Lower lobe of right lung (tissue), 2 donors: ENCODE results near the gene TAS1R1. TPM values are rescaled to one million over a fixed set of nuclear protein-coding genes. Genes with fewer than 3 reads are reported as not detected.
A peak's percentile ranks its signal among the peaks of the same experiment; 100 is the strongest.
"Not testable (repeated sequence)": the region's sequence is repeated elsewhere in the genome, so short reads cannot be mapped to it uniquely, and the experiment has no call there.

Experiments
- ATAC-seq, 2 donors: fragments of 200-7000 bp; cut with Tn5 transposase; one replicate each; pipeline ENCODE4 v1.9.1; 2020 to 2022; ENCODE audit warnings: mild to moderate bottlenecking in 2 of 2, moderate library complexity in 2 of 2
- DNase-seq: peaks from one replicate; pipeline ENCODE4 v3.0.0-alpha.2; 2020
- H3K27ac ChIP-seq: fragments of 200-600 bp; one replicate; pipeline ENCODE4 v1.8.0; 2022
- H3K27me3 ChIP-seq: fragments of 200-600 bp; one replicate; pipeline ENCODE4 v1.8.0; 2022; ENCODE audit warnings: low read depth
- H3K36me3 ChIP-seq: fragments of 200-600 bp; one replicate; pipeline ENCODE4 v1.8.0; 2022; ENCODE audit warnings: mild to moderate bottlenecking
- H3K4me1 ChIP-seq: fragments of 200-600 bp; one replicate; pipeline ENCODE4 v1.8.0; 2022
- H3K4me3 ChIP-seq: fragments of 200-600 bp; one replicate; pipeline ENCODE4 v1.8.0; 2022; ENCODE audit warnings: mild to moderate bottlenecking
- H3K9me3 ChIP-seq: fragments of 200-600 bp; one replicate; pipeline ENCODE4 v1.8.0; 2022
- intact Hi-C: fragments of 100-400 bp; cut with DNase I; formaldehyde crosslinking; loops from one replicate; pipeline ENCODE4 v1.11.0; 2022
- total RNA-seq: library from RNA; stranded (reverse); fragmentation: NEBNext Ultra II Directional; extraction: Animal tissue kit (Norgen Biotek cat#: 25700); gene quantifications from one replicate; pipeline ENCODE4 v1.2.1, GENCODE V29; 2021
- TF ChIP-seq, protein P1 (sequence below): fragments of 200-600 bp; IDR thresholded peaks from one replicate; pipeline ENCODE4 v1.8.0; 2022; ENCODE audit warnings: antibody characterized with exemption, mild to moderate bottlenecking
- donor health status: DM: no; HTN: yes; CAD: no; lungs with severe emphysema.

The TAS1R1 gene
- total RNA-seq, 1 donor from 2014 or later, result 0.27 TPM

DNA sequence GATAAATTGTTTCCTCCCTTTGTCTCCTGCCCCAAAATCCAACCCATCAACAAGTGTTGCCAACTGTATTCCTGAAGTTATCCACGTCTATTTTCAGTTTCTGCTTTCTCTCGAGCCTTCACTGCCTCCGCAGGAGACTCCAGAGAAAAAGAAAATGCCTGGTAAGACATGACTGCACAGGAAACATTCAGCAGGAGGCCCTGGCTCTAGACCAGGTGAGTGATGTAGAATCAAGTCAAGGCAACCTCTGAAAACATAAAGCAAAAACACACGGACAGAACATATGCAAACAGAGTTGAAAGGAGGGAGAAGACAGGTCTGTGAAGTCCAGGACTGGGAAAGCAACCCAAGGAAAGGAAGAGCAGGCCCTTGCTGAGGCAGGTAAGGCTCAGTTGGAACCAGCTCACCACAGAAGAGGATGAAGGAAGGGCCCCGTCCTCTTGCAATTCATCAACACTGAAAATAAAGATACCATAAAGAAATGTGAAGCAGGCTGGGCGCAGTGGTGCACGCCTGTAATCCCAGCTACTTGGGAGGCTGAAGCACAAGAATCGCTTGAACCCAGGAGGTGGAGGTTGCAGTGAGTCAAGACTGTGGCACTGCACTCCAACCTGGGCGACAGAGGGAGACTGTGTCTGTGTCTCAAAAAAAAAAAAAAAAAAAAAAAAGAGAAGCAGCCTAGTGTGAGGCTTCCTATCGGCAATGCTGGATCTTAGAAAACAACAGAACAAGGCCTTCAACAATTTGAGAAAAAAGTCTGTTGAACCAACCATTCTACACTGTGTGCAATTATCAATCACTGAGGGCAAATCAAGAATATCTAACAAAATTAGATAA is 9.6 kb upstream of the TAS1R1 start:
- intact Hi-C loops, result no loop called here
- Histone ChIP-seq H3K4me3 (no peak overlapping the region), H3K27me3 (no peaks in the 10 kb centered on the region), H3K9me3 (no peaks in the 10 kb centered on the region), H3K36me3 (peaks cover 95% of the 10 kb centered on the region), H3K27ac (no peak overlapping the region), H3K4me1 (peaks cover 15% of the 10 kb centered on the region)
- DNase-seq (no peak), ATAC-seq (no peak)
- TF ChIP-seq, protein P1, sequence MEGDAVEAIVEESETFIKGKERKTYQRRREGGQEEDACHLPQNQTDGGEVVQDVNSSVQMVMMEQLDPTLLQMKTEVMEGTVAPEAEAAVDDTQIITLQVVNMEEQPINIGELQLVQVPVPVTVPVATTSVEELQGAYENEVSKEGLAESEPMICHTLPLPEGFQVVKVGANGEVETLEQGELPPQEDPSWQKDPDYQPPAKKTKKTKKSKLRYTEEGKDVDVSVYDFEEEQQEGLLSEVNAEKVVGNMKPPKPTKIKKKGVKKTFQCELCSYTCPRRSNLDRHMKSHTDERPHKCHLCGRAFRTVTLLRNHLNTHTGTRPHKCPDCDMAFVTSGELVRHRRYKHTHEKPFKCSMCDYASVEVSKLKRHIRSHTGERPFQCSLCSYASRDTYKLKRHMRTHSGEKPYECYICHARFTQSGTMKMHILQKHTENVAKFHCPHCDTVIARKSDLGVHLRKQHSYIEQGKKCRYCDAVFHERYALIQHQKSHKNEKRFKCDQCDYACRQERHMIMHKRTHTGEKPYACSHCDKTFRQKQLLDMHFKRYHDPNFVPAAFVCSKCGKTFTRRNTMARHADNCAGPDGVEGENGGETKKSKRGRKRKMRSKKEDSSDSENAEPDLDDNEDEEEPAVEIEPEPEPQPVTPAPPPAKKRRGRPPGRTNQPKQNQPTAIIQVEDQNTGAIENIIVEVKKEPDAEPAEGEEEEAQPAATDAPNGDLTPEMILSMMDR, result no peak

DNA sequence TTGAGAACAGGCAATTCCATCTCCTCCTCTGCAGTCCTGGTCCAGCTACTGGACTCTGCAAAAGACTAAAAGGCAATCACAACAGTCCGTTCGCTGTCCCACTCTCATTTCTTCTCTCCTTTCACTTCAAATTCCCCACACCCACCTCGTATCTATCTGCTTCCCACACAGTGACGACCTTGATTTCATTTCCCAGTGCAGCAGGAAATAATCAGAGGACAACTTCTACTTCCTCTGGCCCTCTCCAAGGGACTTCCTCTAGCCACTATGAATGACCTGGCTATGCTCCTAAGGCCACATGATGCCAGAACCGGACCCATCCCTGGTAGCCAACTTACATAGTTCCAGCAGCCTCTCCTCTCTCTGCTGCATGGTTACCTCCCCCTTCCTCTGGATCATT is 8.8 kb upstream of the TAS1R1 start:
- intact Hi-C loops, result no loop called here
- peaks cover 15% of the 10 kb centered on the region for H3K4me1 ChIP-seq
- H3K4me3 ChIP-seq, result no peak overlapping the region
- no peak overlapping the region for H3K27ac ChIP-seq
- H3K27me3 ChIP-seq, result no peaks in the 10 kb centered on the region
- TF ChIP-seq, protein P1, result no peak
- no peaks in the 10 kb centered on the region for H3K9me3 ChIP-seq
- no peak for DNase-seq
- peak; percentile 28 to 46 for ATAC-seq
- peaks cover 94% of the 10 kb centered on the region for H3K36me3 ChIP-seq

DNA sequence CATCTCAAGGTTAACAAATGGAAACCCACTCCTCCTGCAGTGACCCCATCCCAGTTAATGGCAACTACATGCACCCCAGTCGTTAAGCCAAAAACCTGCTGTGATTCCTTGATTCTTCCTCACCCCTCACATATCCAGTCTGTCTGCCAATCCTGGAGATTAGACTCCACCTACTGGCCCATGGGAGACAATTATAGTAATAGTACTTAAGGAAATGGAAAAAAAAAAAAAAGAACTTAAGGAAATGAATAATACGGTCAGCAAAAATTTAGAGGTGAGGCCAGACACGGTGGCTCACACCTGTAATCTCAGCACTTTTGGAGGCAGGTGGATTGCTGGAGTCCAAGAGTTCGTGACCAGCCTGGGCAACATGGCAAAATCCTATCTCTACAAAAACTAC is 7.8 kb upstream of the TAS1R1 start:
- peaks cover 87% of the 10 kb centered on the region for H3K36me3 ChIP-seq
- H3K4me3 ChIP-seq, result no peak overlapping the region
- no peak for DNase-seq
- no peaks in the 10 kb centered on the region for H3K9me3 ChIP-seq
- ATAC-seq, result no peak
- H3K4me1 ChIP-seq, result peaks cover 15% of the 10 kb centered on the region
- intact Hi-C loops, result no loop called here
- H3K27me3 ChIP-seq, result no peaks in the 10 kb centered on the region
- no peak overlapping the region for H3K27ac ChIP-seq
- TF ChIP-seq, protein P1, result no peak

DNA sequence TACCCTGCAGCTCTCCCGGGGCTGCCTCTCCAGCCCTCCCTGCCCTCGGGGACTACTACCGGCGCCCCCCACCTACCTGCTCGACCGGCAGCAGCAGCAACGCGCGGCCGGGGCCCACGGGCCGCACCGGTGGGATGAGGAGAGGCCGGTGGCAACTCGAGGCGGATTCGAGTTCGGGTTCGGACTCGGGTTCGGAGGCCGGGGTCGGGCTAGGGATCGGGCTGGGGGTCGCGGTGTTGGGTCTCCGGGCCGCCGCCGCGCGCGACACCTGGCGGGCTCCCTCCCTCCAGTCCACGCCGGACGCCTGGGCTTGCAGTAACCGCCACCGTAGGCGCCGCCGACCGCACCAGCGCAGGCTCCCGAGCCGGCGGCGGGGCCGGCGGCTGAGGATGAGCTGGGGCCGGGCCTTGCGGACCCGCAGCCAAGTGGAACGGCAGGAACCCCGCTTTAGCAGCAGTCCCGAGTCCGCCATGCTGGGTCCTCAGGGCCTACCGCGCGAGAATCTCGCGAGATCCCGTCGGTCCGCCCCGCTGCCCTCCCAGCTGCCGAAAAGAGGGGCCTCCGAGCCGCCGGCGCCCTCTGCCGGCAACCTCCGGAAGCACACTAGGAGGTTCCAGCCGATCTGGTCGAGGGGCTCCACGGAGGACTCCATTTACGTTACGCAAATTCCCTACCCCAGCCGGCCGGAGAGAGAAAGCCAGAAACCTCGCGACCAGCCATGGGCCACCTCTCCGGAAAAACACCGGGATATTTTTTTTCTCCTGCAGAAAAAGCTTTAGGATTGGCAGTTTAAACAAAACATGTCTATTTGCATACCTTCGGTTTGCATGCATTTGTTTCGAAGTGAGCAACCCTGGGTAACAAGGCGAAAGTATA is 838 bp upstream of the TAS1R1 start, which contains the start of gene NOL9:
NOL9 (minus strand) TSS at position 483 of the 876 bp plus-strand sequence; CDS start at position 472, 11 bp downstream.
- Histone ChIP-seq H3K27me3 (no peaks in the 10 kb centered on the region), H3K27ac (peak within 1 kb of the TSS; percentile 84), H3K4me3 (peak within 1 kb of the TSS; percentile 99), H3K36me3 (peaks cover 19% of the 10 kb centered on the region), H3K4me1 (peaks cover 19% of the 10 kb centered on the region), H3K9me3 (no peaks in the 10 kb centered on the region)
- intact Hi-C loops, result no loop called here
- ATAC-seq (peak; percentile 99), DNase-seq (peak; percentile 97)
- TF ChIP-seq, protein P1, result peak; percentile 94

DNA sequence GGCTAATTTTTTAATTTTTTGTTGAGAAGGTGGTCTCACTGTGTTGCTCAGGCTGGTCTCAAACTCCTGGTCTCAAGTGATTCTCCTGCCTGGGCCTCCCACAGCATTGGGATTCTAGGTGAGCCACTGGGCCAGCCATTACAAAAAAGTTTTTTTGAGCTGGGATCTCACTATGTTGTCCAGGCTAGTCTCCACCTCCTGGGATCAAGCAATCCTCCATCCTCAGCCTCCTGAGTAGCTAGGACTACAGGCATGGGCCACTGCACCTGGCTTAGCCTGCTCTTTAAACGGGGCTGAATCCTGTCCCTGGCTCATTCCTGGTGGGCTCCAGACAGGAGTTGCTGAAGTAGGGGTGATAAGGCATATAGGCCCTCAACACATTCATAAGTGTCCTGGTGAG is 2.5 kb downstream of the TAS1R1 start:
- intact Hi-C loops, result no loop called here
- Histone ChIP-seq H3K27ac (no peak overlapping the region), H3K4me1 (peaks cover 17% of the 10 kb centered on the region), H3K9me3 (no peaks in the 10 kb centered on the region), H3K36me3 (no peaks in the 10 kb centered on the region), H3K27me3 (no peaks in the 10 kb centered on the region), H3K4me3 (no peak overlapping the region)
- TF ChIP-seq, protein P1, result no peak
- ATAC-seq (no peak), DNase-seq (no peak)

DNA sequence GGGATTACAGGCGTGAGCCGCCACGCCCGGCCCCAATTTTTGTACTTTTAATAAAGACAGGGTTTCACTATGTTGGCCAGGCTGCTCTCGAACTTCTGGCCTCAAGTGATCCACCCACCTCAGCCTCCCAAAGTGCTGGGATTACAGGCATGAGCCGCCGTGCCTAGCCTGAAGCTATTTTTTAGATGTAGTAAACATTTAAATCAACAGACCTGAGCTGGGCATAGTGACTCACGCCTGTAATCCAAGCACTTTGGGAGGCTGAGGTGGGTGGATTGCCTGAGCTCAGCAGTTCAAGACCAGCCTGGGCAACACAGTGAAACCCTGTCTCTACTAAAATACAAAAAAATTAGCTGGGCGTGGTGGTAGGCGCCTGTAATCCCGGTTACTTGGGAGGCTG is 4.1 kb downstream of the TAS1R1 start:
- H3K4me1 ChIP-seq, H3K27ac ChIP-seq, H3K4me3 ChIP-seq, H3K27me3 ChIP-seq, ATAC-seq, H3K36me3 ChIP-seq, DNase-seq, intact Hi-C loops, H3K9me3 ChIP-seq: not testable (repeated sequence)
